ENCODE measurements around the gene CAPRIN2. TPM values are rescaled to one million over a fixed set of nuclear protein-coding genes. Genes with fewer than 3 reads are reported as not detected.

CAPRIN2 gene
- total RNA-seq, 1 experiment from 2014 or later, result 123 TPM

DNA sequence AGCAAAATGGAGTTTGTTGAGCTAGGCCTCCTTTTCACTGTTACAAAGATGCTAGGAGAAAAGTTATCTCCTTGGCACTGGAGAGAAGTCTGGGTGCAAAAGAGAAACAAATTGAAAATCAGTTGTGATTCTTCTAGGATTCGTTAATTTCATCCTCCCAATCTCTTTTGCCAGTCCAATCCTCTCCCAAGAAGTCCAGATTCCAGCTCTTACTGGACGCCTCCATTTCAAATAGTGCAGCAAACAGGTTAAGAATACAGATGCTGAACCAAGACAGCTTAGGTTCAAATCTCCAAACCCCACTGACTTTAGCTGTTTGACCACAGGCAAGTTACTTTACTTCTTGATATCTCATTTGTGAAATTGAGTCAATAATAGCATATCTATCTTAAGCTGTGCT lies 34.0 kb upstream of the CAPRIN2 start:
- Mint-ChIP-seq H3K4me1 (peaks cover 31 to 57% of the 10 kb centered on the region in 2 experiments), H3K27me3 (ENCODE audit: low read depth) (peaks cover 4% of the 10 kb centered on the region; the same call in 1 of the 2 replicates), H3K36me3 (ENCODE audit: insufficient read depth in 1 of 3, low read depth in 3 of 3) (peaks cover 17 to 29% (median 29%) of the 10 kb centered on the region in 3 experiments), H3K9me3 (peaks cover 27 to 29% of the 10 kb centered on the region in 2 experiments), H3K27ac (no peak overlapping the region), H3K4me3 (no peak overlapping the region)
- no peaks in the 10 kb centered on the region for H4K20me1 ChIP-seq (ENCODE audit: control insufficient read depth, insufficient read depth, insufficient read length)
- H3K18ac ChIP-seq (ENCODE audit: insufficient read length, low read depth, low read length), result no peak overlapping the region
- no peak overlapping the region for H3K23ac ChIP-seq (ENCODE audit: insufficient read length, low read depth, low read length)
- H3K79me2 ChIP-seq (ENCODE audit: insufficient read depth, low read length), result no peaks in the 10 kb centered on the region
- H3K27ac ChIP-seq (ENCODE audit: insufficient read length, low read depth, low read length), result no peak overlapping the region
- no CpG with 5 or more reads among the region's 2 CpGs for WGBS (ENCODE audit: extremely low coverage, insufficient read length, low lambda C conversion rate)
- DNase-seq, result no peak
- H2BK120ac ChIP-seq (ENCODE audit: low read depth, low read length, poor library complexity, severe bottlenecking), result no peak overlapping the region
- H4K5ac ChIP-seq (ENCODE audit: insufficient read length, low read depth, low read length), result no peak overlapping the region
- H2BK12ac ChIP-seq (ENCODE audit: insufficient read length, low read depth, low read length), result no peak overlapping the region
- H3K23me2 ChIP-seq (ENCODE audit: insufficient read length, low read depth, low read length, poor library complexity, severe bottlenecking), result no peaks in the 10 kb centered on the region
- H3T11ph ChIP-seq (ENCODE audit: low read length), result no peak overlapping the region
- peaks cover 7% of the 10 kb centered on the region for H3K4me1 ChIP-seq (ENCODE audit: insufficient read depth, low read length)
- H2BK15ac ChIP-seq (ENCODE audit: low read depth, low read length), result no peak overlapping the region
- H3K9ac ChIP-seq (ENCODE audit: extremely low read depth, insufficient read length, low read length), result no peak overlapping the region
- H3K14ac ChIP-seq (ENCODE audit: insufficient read depth, low read length), result no peak overlapping the region
- H2BK5ac ChIP-seq (ENCODE audit: insufficient read length, low read length), result no peak overlapping the region
- H3K9me3 ChIP-seq (ENCODE audit: control insufficient read depth, low read depth, low read length), result peaks cover 17% of the 10 kb centered on the region
- H2BK20ac ChIP-seq (ENCODE audit: low read depth, low read length, poor library complexity, severe bottlenecking), result no peak overlapping the region
- H3K27me3 ChIP-seq (ENCODE audit: insufficient read depth, low read length), result no peaks in the 10 kb centered on the region
- no peak overlapping the region for H3K4ac ChIP-seq (ENCODE audit: low read depth, low read length)
- no peak overlapping the region for H3K4me2 ChIP-seq (ENCODE audit: insufficient read depth, insufficient read length, low read length)
- no peak for TF ChIP-seq CTCF (conservative IDR thresholded peaks at IDR 0.05)
- H4K8ac ChIP-seq (replicated peaks; ENCODE audit: insufficient read length, low read depth, low read length), result no peak overlapping the region
- no peak overlapping the region for H3K56ac ChIP-seq (ENCODE audit: insufficient read length, low read depth, low read length)
- H2AFZ ChIP-seq (ENCODE audit: low read length), result no peak overlapping the region
- no peak overlapping the region for H2AK5ac ChIP-seq (ENCODE audit: insufficient read length, low read length)
- no peaks in the 10 kb centered on the region for H3K79me1 ChIP-seq (ENCODE audit: insufficient read depth, low read depth, low read length, poor library complexity, severe bottlenecking)
- no peak overlapping the region for H4K91ac ChIP-seq (ENCODE audit: insufficient read length, low read depth, low read length)

Measured in H9 (cell line).